Adrenal gland (tissue), 12 donors: ENCODE measurements around the gene YJEFN3. TPM values are rescaled to one million over a fixed set of nuclear protein-coding genes. Genes with fewer than 3 reads are reported as not detected.

Experiments
- DNase-seq, 7 donors: peaks; one replicate each; pipeline ENCODE4 v3.0.0-alpha.2; 2019 to 2020
- H3K27ac ChIP-seq, 5 donors: fragments of 200-600 bp; sonication (generic) in 4 of 5; 1 replicate in 3 of 5; 2 replicates in 2 of 5; pipeline versions ENCODE4 v1.5.1 to v1.8.0; 2016 to 2020; ENCODE audit warnings: mild to moderate bottlenecking in 1 of 5
- H3K27me3 ChIP-seq: fragments of 200-600 bp; 2 replicates; pipeline ENCODE4 v1.8.0; 2021
- H3K36me3 ChIP-seq, 2 donors: fragments of 200-600 bp; replicated peaks in 1 of 2; 1 replicate in 1 of 2; 2 replicates in 1 of 2; pipeline versions ENCODE4 v1.5.1 to v1.8.0; 2018 to 2022
- H3K4me1 ChIP-seq, 2 donors: fragments of 200-600 bp; replicated peaks in 1 of 2; 1 replicate in 1 of 2; 2 replicates in 1 of 2; pipeline versions ENCODE4 v1.5.1 to v1.8.0; 2018 to 2021
- H3K4me3 ChIP-seq, 4 donors: fragments of 200-600 bp; sonication (generic) in 3 of 4; one replicate each; pipeline ENCODE4 v1.5.1; 2016 to 2018
- H3K9me3 ChIP-seq, 3 donors: fragments of 200-600 bp; sonication (generic) in 1 of 3; replicated peaks in 1 of 3; 1 replicate in 2 of 3; 2 replicates in 1 of 3; pipeline versions ENCODE4 v1.5.1 to v1.8.0; 2016 to 2021
- POLR2A ChIP-seq, 2 donors: fragments of 450-650 bp; IDR thresholded peaks; one replicate each; pipeline ENCODE4 v1.6.1; 2017; ENCODE audit warnings: antibody characterized with exemption in 2 of 2, mild to moderate bottlenecking in 2 of 2, moderate library complexity in 1 of 2
- WGBS, 4 donors: extraction: QIAGEN DNeasy Blood & Tissue Kit in 2 of 4; methylation state at CpG; one replicate each; pipeline versions ENCODE4 v1.1.5 to v1.1.7; 2013 to 2017; 5-methylcytosine and 5-hydroxymethylcytosine counted together
- intact Hi-C, 2 donors: fragments of 100-400 bp; cut with DNase I; formaldehyde crosslinking; loops; one replicate each; pipeline versions ENCODE4 v1.14.1 to v1.15.0; 2022 to 2023
- polyA plus RNA-seq, 3 donors: library from polyadenylated mRNA; stranded (reverse); fragments of 200-250 nt in 2 of 3; fragments of 350-450 nt in 1 of 3; fragmentation: Illumina TruSeq in 1 of 3; extraction: RNeasy Lipid Tissue Mini Kit (QIAGEN cat#74804) in 1 of 3; gene quantifications; one replicate each; pipeline ENCODE4 v1.2.3, GENCODE V29; 2013 to 2014
- total RNA-seq, 9 donors: library from RNA; depleted of rRNA in 4 of 9; stranded (reverse); fragments of >200 nt in 4 of 9; fragments of 120-200 nt in 1 of 9; fragmentation: NEBNext Ultra II Directional in 1 of 9; extraction: Animal tissue kit (Norgen Biotek cat#: 25700) in 1 of 9; gene quantifications; one replicate each; pipeline versions ENCODE4 v1.1.0 to v1.2.4, GENCODE V29; 2013 to 2023
- TF ChIP-seq, protein P1 (sequence below), 6 experiments: fragments of 450-650 bp in 4 of 6; fragments of 200-600 bp in 2 of 6; sonication (generic) in 1 of 6; IDR thresholded peaks; 1 replicate in 5 of 6; 2 replicates in 1 of 6; pipeline versions ENCODE4 v1.5.1 to v1.8.0; 2016 to 2021; ENCODE audit warnings: antibody characterized with exemption in 6 of 6, mild to moderate bottlenecking in 2 of 6, moderate library complexity in 1 of 6
- donor health status: healthy with polysubstance abuse.
- donor health status: Bipolar disorder and iron deficiency.
- donor health status: DM: yes; HTN: yes; CAD: no.
- donor health status: DM: no; HTN: no; CAD: no.
- donor health status: DM: no; HTN: no; CAD: no.
- donor health status: DM: yes; HTN: yes; CAD: no.

The YJEFN3 gene
- total and polyA plus RNA-seq, 12 donors = 0.36 to 30.2 (median 1.3) TPM

DNA sequence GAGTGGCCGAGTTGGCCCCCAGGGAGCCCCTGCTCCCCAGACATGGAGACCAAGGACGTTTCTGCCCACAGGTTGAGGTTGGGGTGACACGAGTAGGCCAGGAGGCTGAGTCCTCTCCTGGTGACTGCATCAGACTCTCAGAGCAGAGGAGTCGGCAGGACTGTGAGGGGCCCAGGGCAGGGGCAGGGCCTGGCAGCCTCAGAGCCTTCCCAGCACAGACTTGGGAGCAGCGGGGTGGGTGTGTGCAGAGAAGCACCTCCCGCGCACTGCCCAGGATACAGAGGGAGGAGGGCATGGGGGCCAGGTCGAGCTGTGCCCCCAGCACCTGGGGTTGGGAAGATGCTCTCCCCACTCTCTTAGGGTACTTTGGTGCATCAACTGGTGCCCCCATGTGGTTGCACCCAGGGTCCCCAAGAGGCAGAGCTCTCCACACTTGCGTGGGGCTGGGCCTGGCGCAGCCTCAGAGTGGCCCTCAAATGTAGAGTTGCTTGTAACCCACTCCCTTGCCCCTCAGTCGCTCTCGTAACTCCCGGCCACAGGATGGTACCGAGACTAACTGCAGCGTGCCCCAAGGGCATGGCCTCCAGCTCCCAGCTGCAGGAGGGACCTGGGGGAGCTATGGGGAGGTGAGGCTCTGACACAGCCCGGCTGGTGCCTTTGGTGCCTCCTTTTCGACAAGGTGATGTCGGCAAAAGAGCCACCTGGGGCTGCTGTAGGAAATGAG is 29.3 kb upstream of the YJEFN3 start:
- H3K36me3 ChIP-seq = peaks cover 0 to 83% of the 10 kb centered on the region in 2 donors

GRCh38 chr19:19500975-19501644 is 27.6 kb upstream of the YJEFN3 start:
- WGBS, 4 donors = 88 to 94% (median 91%) methylated on average over 27 to 34 of the region's 34 CpGs
- no peak for TF ChIP-seq POLR2A (IDR thresholded peaks at IDR 0.05)
- Histone ChIP-seq H3K27ac (no peak overlapping the region), H3K4me1 (no peaks in the 10 kb centered on the region), H3K4me3 (no peak overlapping the region), H3K27me3 (no peaks in the 10 kb centered on the region), H3K9me3 (no peaks in the 10 kb centered on the region), H3K36me3 (peaks cover 0 to 81% of the 10 kb centered on the region in 2 donors)
- DNase-seq = no peak
- intact Hi-C loops = no loop called here

More for the DNA sequence above, 29.3 kb upstream of the YJEFN3 start:
- intact Hi-C loops = no loop called here
- WGBS, 4 donors = 78 to 94% (median 82%) methylated on average over 7 to 18 of the region's 18 CpGs
- Histone ChIP-seq H3K9me3 (no peaks in the 10 kb centered on the region), H3K27me3 (no peaks in the 10 kb centered on the region), H3K4me1 (no peaks in the 10 kb centered on the region), H3K4me3 (no peak overlapping the region), H3K27ac (no peak overlapping the region)
- TF ChIP-seq, protein P1, sequence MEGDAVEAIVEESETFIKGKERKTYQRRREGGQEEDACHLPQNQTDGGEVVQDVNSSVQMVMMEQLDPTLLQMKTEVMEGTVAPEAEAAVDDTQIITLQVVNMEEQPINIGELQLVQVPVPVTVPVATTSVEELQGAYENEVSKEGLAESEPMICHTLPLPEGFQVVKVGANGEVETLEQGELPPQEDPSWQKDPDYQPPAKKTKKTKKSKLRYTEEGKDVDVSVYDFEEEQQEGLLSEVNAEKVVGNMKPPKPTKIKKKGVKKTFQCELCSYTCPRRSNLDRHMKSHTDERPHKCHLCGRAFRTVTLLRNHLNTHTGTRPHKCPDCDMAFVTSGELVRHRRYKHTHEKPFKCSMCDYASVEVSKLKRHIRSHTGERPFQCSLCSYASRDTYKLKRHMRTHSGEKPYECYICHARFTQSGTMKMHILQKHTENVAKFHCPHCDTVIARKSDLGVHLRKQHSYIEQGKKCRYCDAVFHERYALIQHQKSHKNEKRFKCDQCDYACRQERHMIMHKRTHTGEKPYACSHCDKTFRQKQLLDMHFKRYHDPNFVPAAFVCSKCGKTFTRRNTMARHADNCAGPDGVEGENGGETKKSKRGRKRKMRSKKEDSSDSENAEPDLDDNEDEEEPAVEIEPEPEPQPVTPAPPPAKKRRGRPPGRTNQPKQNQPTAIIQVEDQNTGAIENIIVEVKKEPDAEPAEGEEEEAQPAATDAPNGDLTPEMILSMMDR (IDR thresholded peaks at IDR 0.05) = no peak
- TF ChIP-seq POLR2A (IDR thresholded peaks at IDR 0.05) = no peak
- DNase-seq = no peak

GRCh38 chr19:19501798-19502197 is 26.9 kb upstream of the YJEFN3 start:
- TF ChIP-seq POLR2A (IDR thresholded peaks at IDR 0.05) = no peak
- TF ChIP-seq, protein P1 (IDR thresholded peaks at IDR 0.05) = no peak
- no peak for DNase-seq
- intact Hi-C loops = no loop called here
- Histone ChIP-seq H3K4me1 (no peaks in the 10 kb centered on the region), H3K4me3 (no peak overlapping the region), H3K36me3 (peaks cover 0 to 81% of the 10 kb centered on the region in 2 donors), H3K27ac (no peak overlapping the region), H3K27me3 (no peaks in the 10 kb centered on the region), H3K9me3 (no peaks in the 10 kb centered on the region)
- WGBS, 4 donors = 94 to 98% (median 96%) methylated on average over 22 to 26 of the region's 26 CpGs

- no peaks in the 10 kb centered on the region for H3K4me1 ChIP-seq
- H3K4me3 ChIP-seq = no peak overlapping the region
- H3K9me3 ChIP-seq = no peaks in the 10 kb centered on the region
- H3K27ac ChIP-seq = no peak overlapping the region
- intact Hi-C loops = no loop called here
- 94 to 97% (median 95%) methylated on average over 15 to 19 of the region's 19 CpGs for WGBS, 4 donors
- TF ChIP-seq, protein P1 (IDR thresholded peaks at IDR 0.05) = no peak
- no peak for TF ChIP-seq POLR2A (IDR thresholded peaks at IDR 0.05)
- peaks cover 0 to 80% of the 10 kb centered on the region in 2 donors for H3K36me3 ChIP-seq
- no peaks in the 10 kb centered on the region for H3K27me3 ChIP-seq
- no peak for DNase-seq
Measured at GRCh38 chr19:19502281-19502680, 26.4 kb upstream of the YJEFN3 start.
